OCI-LY7 (cell line): ENCODE measurements around the gene NEURL4.
"Not testable (repeated sequence)": the region's sequence is repeated elsewhere in the genome, so short reads cannot be mapped to it uniquely, and the experiment has no call there.

Experiments used
- EZH2phosphoT487 ChIP-seq: fragments of 200-600 bp; sonication (generic); IDR thresholded peaks from 2 replicates; pipeline ENCODE4 v1.6.1; 2018; ENCODE audit warnings: low read depth, borderline replicate concordance, mild to moderate bottlenecking, mixed run types, antibody characterized with exemption, low read length, moderate library complexity, mixed read lengths
- TF ChIP-seq, protein P1 (sequence below): fragments of 200-600 bp; sonication (generic); conservative IDR thresholded peaks from 2 replicates; pipeline ENCODE4 v1.5.1; 2014; ENCODE audit warnings: mild to moderate bottlenecking, antibody characterized with exemption, low read length, moderate library complexity, mixed read lengths

- TF ChIP-seq EZH2phosphoT487: not testable (repeated sequence)
- TF ChIP-seq, protein P1, sequence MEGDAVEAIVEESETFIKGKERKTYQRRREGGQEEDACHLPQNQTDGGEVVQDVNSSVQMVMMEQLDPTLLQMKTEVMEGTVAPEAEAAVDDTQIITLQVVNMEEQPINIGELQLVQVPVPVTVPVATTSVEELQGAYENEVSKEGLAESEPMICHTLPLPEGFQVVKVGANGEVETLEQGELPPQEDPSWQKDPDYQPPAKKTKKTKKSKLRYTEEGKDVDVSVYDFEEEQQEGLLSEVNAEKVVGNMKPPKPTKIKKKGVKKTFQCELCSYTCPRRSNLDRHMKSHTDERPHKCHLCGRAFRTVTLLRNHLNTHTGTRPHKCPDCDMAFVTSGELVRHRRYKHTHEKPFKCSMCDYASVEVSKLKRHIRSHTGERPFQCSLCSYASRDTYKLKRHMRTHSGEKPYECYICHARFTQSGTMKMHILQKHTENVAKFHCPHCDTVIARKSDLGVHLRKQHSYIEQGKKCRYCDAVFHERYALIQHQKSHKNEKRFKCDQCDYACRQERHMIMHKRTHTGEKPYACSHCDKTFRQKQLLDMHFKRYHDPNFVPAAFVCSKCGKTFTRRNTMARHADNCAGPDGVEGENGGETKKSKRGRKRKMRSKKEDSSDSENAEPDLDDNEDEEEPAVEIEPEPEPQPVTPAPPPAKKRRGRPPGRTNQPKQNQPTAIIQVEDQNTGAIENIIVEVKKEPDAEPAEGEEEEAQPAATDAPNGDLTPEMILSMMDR: not testable (repeated sequence)
These were observed 6.6 kb upstream of the NEURL4 start for GRCh38 chr17:7335765-7336164.
